Hematopoietic multipotent progenitor cell (in vitro differentiated cells): ENCODE measurements around the gene SLC4A1AP. TPM values are rescaled to one million over a fixed set of nuclear protein-coding genes. Genes with fewer than 3 reads are reported as not detected.
"Not testable (repeated sequence)": the region's sequence is repeated elsewhere in the genome, so short reads cannot be mapped to it uniquely, and the experiment has no call there.

Experiments used
- DNase-seq, 3 donors: peaks; one replicate each; pipeline ENCODE4 v3.0.0-alpha.2; 2011 to 2015; ENCODE audit warnings: low read depth in 2 of 3, low spot score in 2 of 3
- total RNA-seq: library from RNA; depleted of rRNA; stranded (reverse); fragments of >200 nt; gene quantifications from one replicate; pipeline ENCODE4 v1.2.3, GENCODE V29; 2012

SLC4A1AP gene, protein sequence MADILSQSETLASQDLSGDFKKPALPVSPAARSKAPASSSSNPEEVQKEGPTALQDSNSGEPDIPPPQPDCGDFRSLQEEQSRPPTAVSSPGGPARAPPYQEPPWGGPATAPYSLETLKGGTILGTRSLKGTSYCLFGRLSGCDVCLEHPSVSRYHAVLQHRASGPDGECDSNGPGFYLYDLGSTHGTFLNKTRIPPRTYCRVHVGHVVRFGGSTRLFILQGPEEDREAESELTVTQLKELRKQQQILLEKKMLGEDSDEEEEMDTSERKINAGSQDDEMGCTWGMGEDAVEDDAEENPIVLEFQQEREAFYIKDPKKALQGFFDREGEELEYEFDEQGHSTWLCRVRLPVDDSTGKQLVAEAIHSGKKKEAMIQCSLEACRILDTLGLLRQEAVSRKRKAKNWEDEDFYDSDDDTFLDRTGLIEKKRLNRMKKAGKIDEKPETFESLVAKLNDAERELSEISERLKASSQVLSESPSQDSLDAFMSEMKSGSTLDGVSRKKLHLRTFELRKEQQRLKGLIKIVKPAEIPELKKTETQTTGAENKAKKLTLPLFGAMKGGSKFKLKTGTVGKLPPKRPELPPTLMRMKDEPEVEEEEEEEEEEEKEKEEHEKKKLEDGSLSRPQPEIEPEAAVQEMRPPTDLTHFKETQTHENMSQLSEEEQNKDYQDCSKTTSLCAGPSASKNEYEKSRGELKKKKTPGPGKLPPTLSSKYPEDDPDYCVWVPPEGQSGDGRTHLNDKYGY
- total RNA-seq = 15.9 TPM

DNA sequence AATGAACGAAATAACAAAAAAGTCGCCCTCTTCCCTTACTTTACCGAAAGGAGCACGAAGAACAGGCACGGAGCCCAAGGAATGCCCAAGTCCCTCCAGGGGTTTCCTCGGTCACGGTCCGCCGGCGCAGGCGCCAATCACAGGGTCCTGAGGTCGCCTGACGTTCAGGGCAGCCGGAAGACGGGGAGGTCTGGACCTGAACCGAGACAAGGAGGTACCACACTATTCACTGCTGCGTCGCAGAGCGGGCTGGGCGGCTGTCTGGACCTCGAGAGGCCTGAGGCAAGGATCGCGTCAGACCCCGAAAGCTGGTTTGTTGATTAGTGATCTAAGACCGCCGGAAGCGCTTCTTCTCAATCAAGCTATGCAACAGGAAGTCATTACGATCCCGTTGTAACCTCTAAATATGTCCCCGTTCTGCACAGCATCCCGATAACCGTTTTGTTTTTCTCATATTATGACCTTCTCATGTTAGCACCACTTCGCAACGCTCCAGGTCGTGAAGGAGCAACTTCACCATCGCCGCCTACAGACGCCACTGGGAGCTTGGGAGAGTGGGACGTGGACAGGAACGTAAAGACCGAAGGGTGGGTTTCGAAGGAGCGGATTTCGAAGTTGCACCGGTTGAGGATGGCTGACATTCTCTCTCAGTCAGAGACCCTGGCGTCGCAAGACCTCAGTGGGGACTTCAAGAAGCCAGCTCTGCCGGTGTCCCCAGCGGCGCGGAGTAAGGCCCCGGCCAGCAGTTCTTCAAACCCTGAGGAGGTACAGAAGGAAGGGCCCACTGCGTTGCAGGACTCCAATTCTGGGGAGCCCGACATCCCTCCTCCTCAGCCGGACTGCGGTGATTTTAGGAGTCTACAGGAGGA is at the start of gene SLC4A1AP, which contains the start of gene SUPT7L:
SLC4A1AP (plus strand) TSS at position 605 of the 869 bp plus-strand sequence; CDS start at position 631, 26 bp downstream.
SUPT7L (minus strand) TSS at position 330 of the 869 bp plus-strand sequence. CDS start 1,422 bp downstream, outside the sequence.
- peak; percentile 83 to 88 (median 87) for DNase-seq

DNA sequence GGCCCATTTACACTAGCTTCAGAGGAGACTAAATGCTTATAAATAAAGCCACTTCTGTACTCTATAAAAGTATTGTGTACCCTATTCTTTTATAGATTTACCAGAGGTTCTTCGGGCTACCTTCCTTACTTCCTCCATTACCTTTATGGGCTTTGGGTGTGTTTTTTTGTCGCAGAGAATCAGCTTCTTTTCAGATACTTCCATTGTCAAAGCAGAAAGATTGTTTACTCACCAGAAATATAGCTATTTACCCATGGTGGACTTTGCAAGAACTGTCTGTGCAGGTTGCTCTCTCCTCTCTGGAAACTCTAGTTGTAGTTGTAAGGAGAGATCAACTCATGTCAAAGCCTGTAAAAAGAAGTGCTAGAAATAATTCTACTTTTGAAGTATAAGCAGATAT is 49.7 kb upstream of the SLC4A1AP start:
- DNase-seq = no peak

DNA sequence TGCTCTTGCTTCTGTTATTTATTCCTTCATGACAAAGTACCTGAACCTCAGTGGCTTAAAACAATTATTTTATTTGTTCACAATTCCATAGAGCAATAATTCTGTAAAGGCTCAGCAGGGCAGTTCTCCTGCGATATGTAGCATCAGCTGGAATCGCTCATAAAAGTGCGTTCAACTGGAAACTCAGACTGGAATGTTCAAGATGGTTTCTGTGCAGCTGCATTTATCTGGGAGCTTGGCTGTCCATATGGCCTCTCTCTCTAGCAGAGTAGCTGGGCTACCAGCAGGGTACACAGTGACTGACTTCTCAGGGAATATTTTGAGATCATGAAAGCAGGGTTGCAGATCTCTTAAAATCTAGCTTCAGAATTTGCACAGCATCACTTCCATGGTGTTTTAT is 48.4 kb upstream of the SLC4A1AP start:
- DNase-seq = no peak

DNA sequence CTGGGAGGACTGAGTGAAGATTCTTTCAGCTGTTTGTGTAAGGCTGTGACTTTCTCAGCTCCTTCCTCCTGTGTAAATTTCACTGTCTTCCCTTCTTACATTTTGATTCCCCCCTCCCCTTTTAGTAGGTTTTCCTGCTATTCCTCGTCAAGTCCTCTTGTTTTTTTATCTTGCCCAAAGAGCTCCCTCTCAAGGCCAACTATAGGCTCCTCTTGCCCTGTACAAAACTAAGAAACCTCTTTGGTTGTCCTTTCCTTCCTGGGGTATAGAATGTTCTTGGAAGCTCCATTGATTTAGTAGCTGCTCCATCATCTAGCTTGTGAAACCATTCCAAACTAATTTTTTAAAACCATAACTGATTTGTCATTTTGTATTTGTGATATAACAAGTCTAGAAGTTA is 42.2 kb upstream of the SLC4A1AP start:
- DNase-seq = no peak

DNA sequence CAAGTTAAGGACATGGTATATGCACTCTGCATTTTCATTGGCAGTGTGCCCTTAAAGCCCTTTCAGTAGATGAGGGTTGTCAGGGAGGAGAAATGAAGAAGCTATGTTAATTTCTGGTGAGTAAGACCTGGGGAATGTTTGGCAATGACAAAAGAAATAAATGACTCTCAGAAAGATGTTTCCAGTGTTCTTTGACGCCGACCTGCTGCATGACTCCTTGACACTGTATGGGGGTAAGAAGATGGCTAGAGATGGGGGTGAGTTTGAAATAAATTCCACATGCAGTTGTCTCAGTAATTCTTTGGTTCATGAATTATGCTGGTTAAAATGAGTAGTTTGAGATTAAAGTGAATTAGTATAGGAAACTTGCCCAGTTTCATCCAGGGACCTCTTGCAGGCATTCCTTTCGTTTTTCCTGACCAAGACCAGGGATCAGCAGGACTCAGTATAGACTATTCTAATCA is 40.7 kb upstream of the SLC4A1AP start:
- no peak for DNase-seq

DNA sequence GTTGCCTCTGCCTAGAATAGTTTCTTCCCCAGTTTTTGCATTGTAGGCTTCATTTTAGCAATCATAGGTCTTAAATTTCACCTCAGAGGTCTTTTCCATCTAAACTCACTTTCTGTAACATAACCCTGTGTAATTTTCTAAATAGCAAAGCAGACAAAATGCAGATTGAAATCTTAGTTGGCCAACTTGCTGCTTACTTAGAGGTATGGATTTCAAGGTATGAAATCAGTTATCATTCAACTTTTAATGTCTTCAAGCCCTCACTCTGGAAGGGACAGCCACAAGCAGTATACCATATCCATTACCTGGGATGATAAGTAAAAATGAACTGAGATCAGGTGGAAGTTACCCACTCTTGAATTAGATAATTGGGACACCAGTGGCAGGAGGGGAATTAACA is 38.7 kb upstream of the SLC4A1AP start:
- no peak for DNase-seq

DNA sequence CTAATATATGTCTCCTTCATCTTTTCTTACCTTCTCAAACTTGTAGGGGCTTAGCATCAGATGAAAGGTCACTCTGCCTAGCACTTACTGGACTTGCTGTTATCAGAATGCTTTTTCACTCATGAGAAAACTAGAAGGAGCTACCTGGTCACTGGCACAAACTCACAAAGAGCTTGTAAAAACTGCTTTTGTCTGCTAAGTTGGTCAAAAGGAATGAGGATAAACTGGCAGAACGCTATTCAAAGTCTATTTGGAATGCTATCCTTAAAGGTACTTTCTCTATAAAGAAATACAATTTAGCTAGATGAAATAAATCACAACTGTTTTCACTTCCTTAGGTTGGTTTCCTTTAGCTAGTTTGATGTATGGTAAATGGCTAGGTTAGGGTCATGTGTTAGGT is 37.4 kb upstream of the SLC4A1AP start:
- DNase-seq = not testable (repeated sequence)

DNA sequence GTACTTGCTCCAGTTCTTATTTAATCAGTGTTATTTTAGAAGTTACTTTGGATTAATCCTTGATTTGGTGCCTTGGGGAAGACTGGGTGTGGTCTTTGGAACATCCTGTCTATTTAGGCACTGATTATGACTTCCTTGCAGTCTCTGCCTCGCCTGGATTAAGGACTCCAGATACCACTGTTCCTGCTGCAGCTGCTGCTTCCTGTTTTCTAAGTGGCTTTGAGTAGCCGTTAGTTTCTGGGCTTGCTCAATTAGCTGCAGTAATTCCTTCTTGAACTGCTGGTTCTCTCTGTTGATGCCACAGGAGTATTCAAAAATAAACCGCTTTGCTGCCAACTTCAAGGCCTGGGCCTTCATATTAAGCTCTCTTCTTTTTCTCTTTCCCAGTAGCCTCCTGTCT is 36.8 kb upstream of the SLC4A1AP start:
- peak in 2 of 3 donors; percentile 18 to 26 for DNase-seq

DNA sequence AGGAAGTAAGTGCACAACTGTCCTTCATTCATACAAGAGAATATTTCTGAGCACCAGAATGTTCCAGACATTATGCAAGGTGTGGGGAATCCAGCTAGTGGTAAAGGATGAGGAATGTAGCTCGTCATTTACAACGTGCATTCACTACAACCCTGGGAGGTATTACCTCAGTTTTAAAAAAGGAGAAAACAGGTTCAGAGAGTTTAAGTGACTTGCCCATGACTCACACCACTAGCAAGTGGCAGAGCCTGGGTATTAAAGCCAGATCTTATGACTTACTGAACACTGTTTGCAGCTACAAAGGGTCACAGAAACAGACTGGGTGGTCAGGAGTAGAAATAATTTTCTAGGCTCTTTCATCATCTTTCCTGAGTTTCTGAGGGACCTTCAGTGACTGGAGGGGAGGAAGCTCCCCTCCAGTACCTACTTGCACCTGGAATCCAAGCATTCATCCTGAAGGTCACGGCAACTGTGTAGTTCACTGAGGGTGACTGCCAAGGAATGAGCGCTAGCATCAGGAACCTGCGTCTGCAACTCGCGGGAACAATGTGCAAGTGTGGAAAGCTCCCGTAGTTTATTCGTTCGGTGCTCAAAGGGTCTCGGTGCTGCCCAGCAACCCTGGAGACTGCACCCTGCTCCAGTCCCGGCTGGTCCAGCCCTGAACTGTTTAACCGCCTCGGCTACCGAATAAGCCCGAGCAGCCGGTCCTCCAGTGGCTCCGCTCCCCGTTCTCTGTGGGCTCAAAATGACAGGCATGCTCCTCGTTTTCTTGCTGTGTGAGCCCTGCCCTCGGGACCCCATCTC is 35.5 kb upstream of the SLC4A1AP start:
- DNase-seq = peak in 1 of 3 donors; percentile 21

DNA sequence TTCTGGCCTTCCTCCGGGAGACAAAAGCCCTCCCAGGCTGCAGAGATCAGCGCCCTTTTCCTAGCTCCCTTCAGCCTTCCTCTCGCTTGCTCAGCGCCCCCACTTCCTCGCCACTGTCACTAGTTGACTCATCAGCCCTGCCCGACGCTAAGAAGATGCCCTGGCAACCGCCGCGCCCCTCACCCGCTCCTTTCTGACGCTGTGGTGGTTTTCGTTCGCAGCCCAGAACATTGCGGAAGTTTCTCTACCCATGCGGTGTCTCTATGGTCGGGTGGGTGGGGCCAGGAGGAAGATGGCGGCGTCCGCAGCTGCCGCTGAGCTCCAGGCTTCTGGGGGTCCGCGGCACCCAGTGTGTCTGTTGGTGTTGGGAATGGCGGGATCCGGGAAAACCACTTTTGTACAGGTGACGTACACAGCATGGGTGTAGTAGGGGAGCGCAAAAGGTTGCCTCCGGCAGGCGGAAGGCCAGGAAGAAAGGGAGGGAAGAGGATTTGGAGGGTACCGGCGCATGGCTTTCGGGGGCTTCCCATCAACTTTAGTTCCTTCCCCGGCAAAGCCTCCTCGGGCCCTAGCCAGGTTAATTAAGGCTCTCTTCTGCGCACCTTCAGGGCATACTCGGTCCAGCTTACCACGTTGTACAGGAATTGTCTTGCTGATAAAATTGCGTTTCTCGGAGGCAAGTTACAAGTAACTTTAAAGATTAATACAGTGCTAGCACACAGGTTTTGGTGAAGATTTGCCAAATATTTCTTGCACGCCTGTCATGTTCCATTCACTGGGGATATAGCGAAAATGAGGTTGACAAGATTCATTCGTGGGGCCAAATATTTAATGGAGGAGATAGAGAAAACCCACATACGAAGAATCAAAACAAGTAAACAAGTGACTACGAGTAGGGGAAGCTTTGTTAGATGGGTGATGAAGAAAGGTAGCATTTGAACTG is 34.7 kb upstream of the SLC4A1AP start, which contains the start of the genes CCDC121 and GPN1:
CCDC121 (minus strand) TSS at position 246 of the 943 bp plus-strand sequence. CDS start 1,213 bp downstream, outside the sequence.
GPN1 (plus strand) TSS at position 284 of the 943 bp plus-strand sequence; CDS start at position 293, 9 bp downstream.
- DNase-seq = peak; percentile 79 to 96 (median 94)

DNA sequence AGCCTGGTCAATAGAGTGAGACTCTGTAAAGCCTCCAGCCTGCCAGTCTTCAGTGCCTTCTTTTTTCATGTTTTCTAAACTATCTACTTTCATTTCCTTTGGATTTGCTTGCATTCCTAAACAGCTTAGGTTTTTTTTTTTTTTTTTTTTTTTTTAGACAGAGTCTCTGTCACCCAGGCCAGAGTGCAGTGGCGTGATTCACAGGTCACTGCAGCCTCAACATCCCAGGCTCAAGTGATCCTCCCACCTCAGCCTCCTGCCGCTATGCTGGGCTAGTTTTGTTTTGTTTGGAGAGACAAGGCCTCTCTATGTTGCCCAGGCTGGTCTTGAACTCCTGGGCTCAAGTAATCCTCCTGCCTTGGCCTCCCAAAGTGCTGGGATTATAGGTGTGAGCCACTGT is 33.4 kb upstream of the SLC4A1AP start:
- not testable (repeated sequence) for DNase-seq

DNA sequence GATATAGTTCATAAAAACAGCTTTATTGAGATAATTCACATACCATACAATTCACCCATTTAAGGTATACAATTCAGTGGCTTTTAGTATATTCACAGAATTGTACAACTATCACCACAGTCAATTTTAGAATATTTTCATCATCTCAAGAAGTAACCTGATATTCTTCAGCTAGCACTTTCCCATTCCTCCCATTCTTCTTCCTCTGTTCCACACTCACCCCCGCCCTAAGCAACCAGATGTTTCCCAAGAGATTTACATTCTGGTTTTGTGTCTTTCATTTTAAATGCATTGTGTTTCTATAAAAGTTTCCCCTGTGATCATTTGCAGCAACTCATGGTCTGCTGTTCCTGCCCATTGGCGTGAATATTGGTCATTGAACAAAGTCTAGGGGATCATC is 29.4 kb upstream of the SLC4A1AP start:
- DNase-seq = no peak

DNA sequence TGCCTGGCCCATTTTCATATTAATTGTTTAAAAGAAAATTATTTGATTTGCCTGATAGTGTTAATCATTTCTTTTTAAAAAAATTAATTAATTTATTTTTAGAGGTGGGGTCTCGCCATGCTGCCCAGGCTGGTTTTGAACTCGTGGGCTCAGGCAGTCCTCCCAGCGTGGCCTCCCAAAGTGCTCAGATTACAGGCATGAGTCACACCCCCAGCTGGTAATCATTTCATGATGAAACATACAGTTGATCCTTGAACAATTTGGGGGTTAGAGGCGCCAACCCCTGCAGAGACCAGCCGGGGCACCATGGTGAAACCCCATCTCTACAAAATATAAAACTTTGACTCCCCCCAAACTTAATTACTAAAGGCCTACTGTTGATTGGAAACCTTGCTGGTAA is 26.9 kb upstream of the SLC4A1AP start:
- DNase-seq = no peak

DNA sequence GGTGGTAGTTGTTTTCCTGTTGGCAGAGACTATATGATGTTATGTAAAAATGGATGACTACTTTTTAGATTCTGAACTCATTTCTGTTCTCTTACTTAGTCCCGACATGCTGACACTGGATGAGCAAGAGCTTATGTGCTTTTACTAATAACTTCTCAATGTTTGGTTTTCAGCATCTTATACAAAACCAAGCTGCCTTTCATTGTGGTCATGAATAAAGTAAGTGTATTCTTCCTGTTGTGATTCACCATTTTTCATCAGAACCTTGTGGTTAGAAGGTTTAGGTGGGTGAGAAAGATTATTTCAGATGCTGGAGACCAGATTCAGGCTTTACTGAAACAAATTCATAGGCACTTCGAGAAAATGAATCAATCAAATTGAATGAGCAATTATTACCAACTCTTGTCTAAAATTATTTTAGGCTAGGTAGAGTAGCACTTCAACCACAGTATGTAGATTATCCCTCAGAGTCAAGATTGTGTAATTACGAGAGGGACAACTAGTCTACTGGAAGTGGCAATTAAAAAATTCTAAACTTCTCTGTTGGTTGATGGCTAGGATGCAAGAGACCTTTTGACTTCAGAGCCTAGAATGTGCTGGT is 25.6 kb upstream of the SLC4A1AP start:
- no peak for DNase-seq

DNA sequence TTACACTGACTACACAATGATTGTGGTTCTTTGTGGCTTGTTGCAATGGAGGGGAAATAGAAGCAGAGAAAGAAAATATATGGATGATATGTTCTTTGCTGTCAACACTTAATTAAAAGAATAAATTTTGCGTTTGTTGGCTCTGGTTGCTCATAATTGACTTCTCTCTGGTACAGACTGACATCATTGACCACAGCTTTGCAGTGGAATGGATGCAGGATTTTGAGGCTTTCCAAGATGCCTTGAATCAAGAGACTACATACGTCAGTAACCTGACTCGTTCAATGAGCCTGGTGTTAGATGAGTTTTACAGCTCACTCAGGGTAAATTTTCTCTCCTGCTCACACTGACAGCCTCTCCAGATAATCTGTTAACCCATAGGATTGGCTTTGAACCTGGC is 25.0 kb upstream of the SLC4A1AP start:
- no peak for DNase-seq

DNA sequence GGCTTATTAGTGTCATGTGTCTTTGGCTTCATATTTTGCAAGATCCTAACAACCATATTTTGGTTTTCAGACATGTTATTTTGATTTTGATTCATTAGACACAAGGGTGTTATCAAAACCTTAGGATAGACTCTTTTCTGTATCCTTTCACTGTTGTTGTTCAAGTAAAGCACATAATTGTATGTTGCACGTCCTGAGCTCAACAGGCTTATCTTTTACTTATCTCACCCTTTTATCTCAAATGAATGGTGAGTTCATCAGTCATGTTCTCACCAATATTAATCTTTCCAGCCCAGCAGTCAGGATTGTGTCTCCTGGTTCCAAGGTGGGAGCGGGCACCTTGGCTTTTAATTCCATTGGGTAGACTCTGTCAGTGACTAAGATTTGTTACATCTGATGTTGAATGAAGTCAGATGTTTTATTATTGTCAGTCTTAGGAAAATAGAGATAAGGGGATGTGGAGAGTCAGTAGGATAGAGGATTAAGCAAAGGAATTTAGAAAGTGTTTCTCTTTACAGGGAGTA is 22.9 kb upstream of the SLC4A1AP start:
- no peak for DNase-seq

DNA sequence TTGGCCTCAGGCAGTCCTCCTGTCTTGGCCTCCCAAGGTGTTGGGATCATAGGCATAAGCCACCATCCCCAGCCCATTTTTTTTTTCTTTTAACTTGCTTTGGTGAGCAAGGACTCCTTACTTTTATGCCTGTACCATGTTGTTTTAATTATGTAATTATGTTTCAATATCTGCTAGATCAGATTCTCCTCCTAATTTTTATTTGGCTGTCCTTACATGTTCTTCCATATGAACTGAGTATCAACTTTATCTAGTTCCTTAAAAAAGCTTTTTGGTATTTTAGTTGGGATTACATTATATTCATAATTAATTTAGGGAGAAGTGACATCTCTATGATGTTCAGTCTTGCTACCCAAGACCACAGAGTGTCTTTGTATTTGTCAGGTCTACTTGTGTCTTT is 18.5 kb upstream of the SLC4A1AP start:
- no peak for DNase-seq

DNA sequence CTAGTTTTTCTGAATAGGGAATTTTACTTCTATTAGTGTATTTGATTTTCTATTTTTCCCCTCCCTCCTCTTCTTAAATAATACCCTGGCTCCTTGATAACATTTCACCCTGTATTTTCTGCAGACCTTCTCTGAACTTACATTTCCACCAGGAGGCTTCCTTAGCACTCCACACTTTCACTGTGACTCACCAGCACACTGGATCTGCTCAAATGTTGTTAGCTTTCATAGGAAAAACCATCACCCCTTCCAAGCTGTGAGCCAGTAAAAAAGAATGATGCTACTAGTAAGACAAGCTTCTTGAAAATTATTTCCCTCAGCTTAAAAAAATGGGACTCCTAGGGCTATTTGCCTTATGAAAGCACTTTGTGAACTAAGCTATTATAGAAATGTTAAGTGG is 16.4 kb upstream of the SLC4A1AP start:
- no peak for DNase-seq
